Type B pancreatic cell (in vitro differentiated cells): ENCODE results near the gene ARVCF. TPM values are rescaled to one million over a fixed set of nuclear protein-coding genes. Genes with fewer than 3 reads are reported as not detected.

Experiments
- DNase-seq: peaks from one replicate; pipeline ENCODE4 v3.0.0; 2021; ENCODE audit warnings: mixed read lengths; ENCODE audit not compliant: unreplicated experiment; ENCODE audit errors: extremely low spot score
- H3K27ac Mint-ChIP-seq: 2 replicates; pipeline ENCODE4 v1.8.0; 2021; ENCODE audit warnings: mild to moderate bottlenecking, mixed read lengths
- H3K27me3 Mint-ChIP-seq: 2 replicates; pipeline ENCODE4 v1.8.0; 2021; ENCODE audit warnings: mixed read lengths
- H3K36me3 Mint-ChIP-seq: 2 replicates; pipeline ENCODE4 v1.8.0; 2021; ENCODE audit warnings: mixed read lengths
- H3K4me1 Mint-ChIP-seq: one replicate; pipeline ENCODE4 v1.8.0; 2021; ENCODE audit warnings: mixed read lengths; ENCODE audit not compliant: unreplicated experiment
- H3K4me3 Mint-ChIP-seq: 2 replicates; pipeline ENCODE4 v1.8.0; 2021; ENCODE audit warnings: mild to moderate bottlenecking, mixed read lengths
- H3K9me3 Mint-ChIP-seq: 2 replicates; pipeline ENCODE4 v1.8.0; 2021; ENCODE audit warnings: mixed read lengths
- CTCF ChIP-seq: fragments of 200-600 bp; sonication (generic); conservative IDR thresholded peaks from 2 replicates; pipeline ENCODE4 v1.5.0; 2021; ENCODE audit warnings: antibody characterized with exemption, mild to moderate bottlenecking
- total RNA-seq: library from RNA; stranded (reverse); gene quantifications from 2 replicates; pipeline ENCODE4 v1.2.1, GENCODE V29; 2021; ENCODE audit warnings: low replicate concordance

Gene ARVCF
- total RNA-seq, 1 donor from 2014 or later: 55.3 TPM

- H3K4me1 Mint-ChIP-seq: no peaks in the 10 kb centered on the region
- H3K27me3 Mint-ChIP-seq: no peaks in the 10 kb centered on the region
- TF ChIP-seq CTCF: no peak
- H3K36me3 Mint-ChIP-seq: no peaks in the 10 kb centered on the region
- H3K27ac Mint-ChIP-seq: no peak overlapping the region
- no peaks in the 10 kb centered on the region for H3K9me3 Mint-ChIP-seq
- H3K4me3 Mint-ChIP-seq: no peak overlapping the region
- DNase-seq: no peak
Measured at GRCh38 chr22:20051927-20052308, 35.3 kb upstream of the ARVCF start.

DNA sequence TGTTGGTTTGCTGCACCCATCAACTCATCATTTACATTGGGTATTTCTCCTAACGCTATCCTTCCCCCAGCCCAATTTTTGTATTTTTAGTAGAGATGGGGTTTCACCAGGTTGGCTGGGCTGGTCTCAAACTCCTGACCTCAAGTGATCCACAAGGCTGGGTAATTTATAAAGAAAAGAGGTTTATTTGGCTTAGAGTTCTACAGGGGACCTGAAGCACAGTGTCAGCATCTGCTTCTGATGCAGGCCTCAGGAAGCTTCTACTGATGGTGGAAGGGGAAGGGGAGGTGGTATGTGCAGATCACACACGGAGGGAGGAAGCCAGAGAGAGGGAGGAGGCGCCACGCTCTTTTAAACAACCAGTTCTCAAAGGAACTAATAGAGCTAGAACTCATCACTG is 30.1 kb upstream of the ARVCF start:
- Mint-ChIP-seq H3K9me3 (no peaks in the 10 kb centered on the region), H3K27ac (no peak overlapping the region), H3K27me3 (no peaks in the 10 kb centered on the region), H3K36me3 (no peaks in the 10 kb centered on the region), H3K4me3 (no peak overlapping the region), H3K4me1 (no peaks in the 10 kb centered on the region)
- DNase-seq: no peak
- no peak for TF ChIP-seq CTCF

GRCh38 chr22:20044495-20045151 is 28.0 kb upstream of the ARVCF start:
- Mint-ChIP-seq H3K27me3 (no peaks in the 10 kb centered on the region), H3K36me3 (no peaks in the 10 kb centered on the region), H3K9me3 (no peaks in the 10 kb centered on the region), H3K27ac (no peak overlapping the region), H3K4me3 (no peak overlapping the region), H3K4me1 (no peaks in the 10 kb centered on the region)
- DNase-seq: no peak
- TF ChIP-seq CTCF: no peak

DNA sequence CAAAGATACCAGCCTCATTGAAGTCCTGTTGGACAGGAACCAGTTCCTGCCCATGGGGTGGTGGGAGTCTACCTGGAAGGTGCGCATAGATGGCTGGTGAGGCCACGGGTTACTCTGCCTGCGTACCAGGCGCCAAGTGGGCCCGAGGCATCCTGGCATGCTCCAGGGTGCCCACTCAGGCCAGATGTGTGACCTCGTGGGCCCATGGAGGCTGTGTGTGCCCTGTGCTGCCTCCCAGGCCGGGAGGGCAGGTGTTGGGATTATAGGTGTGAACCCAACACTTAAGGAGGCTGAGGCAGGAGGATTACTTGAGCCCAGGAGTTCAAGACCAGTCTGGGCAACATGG is 27.3 kb upstream of the ARVCF start:
- Mint-ChIP-seq H3K4me1 (no peaks in the 10 kb centered on the region), H3K36me3 (no peaks in the 10 kb centered on the region), H3K9me3 (no peaks in the 10 kb centered on the region), H3K27me3 (no peaks in the 10 kb centered on the region), H3K4me3 (no peak overlapping the region), H3K27ac (no peak overlapping the region)
- DNase-seq: no peak
- no peak for TF ChIP-seq CTCF

- no peaks in the 10 kb centered on the region for H3K9me3 Mint-ChIP-seq
- TF ChIP-seq CTCF: no peak
- no peak for DNase-seq
- no peak overlapping the region for H3K27ac Mint-ChIP-seq
- no peak overlapping the region for H3K4me3 Mint-ChIP-seq
- H3K27me3 Mint-ChIP-seq: no peaks in the 10 kb centered on the region
- H3K4me1 Mint-ChIP-seq: no peaks in the 10 kb centered on the region
- no peaks in the 10 kb centered on the region for H3K36me3 Mint-ChIP-seq
Measured at GRCh38 chr22:20043057-20043996, 26.7 kb upstream of the ARVCF start.
